Esophagus muscularis mucosa (tissue), 4 donors: Measurements from ENCODE around the gene RNF213. TPM values are rescaled to one million over a fixed set of nuclear protein-coding genes. Genes with fewer than 3 reads are reported as not detected.
"Not testable (repeated sequence)": the region's sequence is repeated elsewhere in the genome, so short reads cannot be mapped to it uniquely, and the experiment has no call there.

Source experiments
- DNase-seq: peaks from one replicate; pipeline ENCODE4 v3.0.0-alpha.2; 2017; ENCODE audit errors: extremely low spot score
- H3K27ac ChIP-seq, 4 donors: fragments of 200-600 bp; sonication (generic); replicated peaks in 1 of 4; 1 replicate in 3 of 4; 2 replicates in 1 of 4; pipeline ENCODE4 v1.5.1; 2016 to 2019; ENCODE audit warnings: mild to moderate bottlenecking in 1 of 4
- H3K27me3 ChIP-seq, 4 donors: fragments of 200-600 bp; sonication (generic); one replicate each; pipeline versions ENCODE4 v1.5.1 to v1.6.0; 2016 to 2019
- H3K36me3 ChIP-seq, 4 donors: fragments of 200-600 bp; sonication (generic); one replicate each; pipeline ENCODE4 v1.5.1; 2016 to 2019
- H3K4me1 ChIP-seq, 4 donors: fragments of 200-600 bp; sonication (generic); one replicate each; pipeline ENCODE4 v1.5.1; 2016 to 2019
- H3K4me3 ChIP-seq, 4 donors: fragments of 200-600 bp; sonication (generic); 1 replicate in 2 of 4; 2 replicates in 2 of 4; pipeline ENCODE4 v1.5.1; 2016 to 2019; ENCODE audit warnings: mild to moderate bottlenecking in 4 of 4, moderate library complexity in 1 of 4
- H3K9me3 ChIP-seq, 4 donors: fragments of 200-600 bp; sonication (generic); 1 replicate in 3 of 4; 2 replicates in 1 of 4; pipeline ENCODE4 v1.5.1; 2016 to 2019
- CTCF ChIP-seq, 3 experiments: fragments of 200-600 bp in 2 of 3; fragments of 450-650 bp in 1 of 3; sonication (generic) in 2 of 3; IDR thresholded peaks; one replicate each; pipeline ENCODE4 v1.5.1; 2017 to 2019; ENCODE audit warnings: antibody characterized with exemption in 3 of 3, mild to moderate bottlenecking in 2 of 3, moderate library complexity in 1 of 3
- EP300 ChIP-seq: sonication (generic); formaldehyde crosslinking; IDR thresholded peaks from one replicate; pipeline ENCODE4 v1.6.1; 2017; ENCODE audit warnings: antibody characterized with exemption
- POLR2A ChIP-seq: fragments of 450-650 bp; IDR thresholded peaks from one replicate; pipeline ENCODE4 v1.6.1; 2017; ENCODE audit warnings: antibody characterized with exemption, moderate library complexity, mild to moderate bottlenecking, low read depth
- POLR2AphosphoS5 ChIP-seq, 2 donors: sonication (generic); formaldehyde crosslinking; IDR thresholded peaks; one replicate each; pipeline ENCODE4 v1.6.1; 2017; ENCODE audit warnings: antibody characterized with exemption in 2 of 2
- WGBS: methylation state at CpG from one replicate; pipeline ENCODE4 v1.1.5; 2018; 5-methylcytosine and 5-hydroxymethylcytosine counted together
- intact Hi-C: fragments of 100-400 bp; cut with DNase I; formaldehyde crosslinking; loops from one replicate; pipeline ENCODE4 v1.15.1; 2023
- total RNA-seq, 4 donors: library from RNA; depleted of rRNA; stranded (reverse); fragments of >200 nt; gene quantifications; one replicate each; pipeline versions ENCODE4 v1.1.0 to v1.2.1, GENCODE V29; 2016

Gene RNF213
- total RNA-seq, 4 donors from 2014 or later, result 55.8 to 85.7 (median 75.9) TPM

GRCh38 chr17:80328634-80329380 lies 68.2 kb downstream of the RNF213 start:
- H3K4me3 ChIP-seq, result no peak overlapping the region
- H3K4me1 ChIP-seq, result no peaks in the 10 kb centered on the region
- no peak for TF ChIP-seq EP300
- no peak for TF ChIP-seq CTCF (IDR thresholded peaks at IDR 0.05)
- no peak overlapping the region for H3K27ac ChIP-seq
- no peaks in the 10 kb centered on the region for H3K27me3 ChIP-seq
- no peak for DNase-seq
- intact Hi-C loops, result no loop called here
- H3K36me3 ChIP-seq, result peaks cover 68 to 100% (median 92%) of the 10 kb centered on the region in 4 donors
- 82% methylated on average over 21 of the region's 21 CpGs for WGBS
- no peaks in the 10 kb centered on the region for H3K9me3 ChIP-seq

GRCh38 chr17:80329421-80329820 lies 68.8 kb downstream of the RNF213 start:
- 95% methylated on average over 6 of the region's 6 CpGs for WGBS
- H3K9me3 ChIP-seq, intact Hi-C loops, H3K4me1 ChIP-seq, H3K27ac ChIP-seq, DNase-seq, H3K4me3 ChIP-seq, H3K27me3 ChIP-seq: not testable (repeated sequence)
- peaks cover 74 to 100% (median 96%) of the 10 kb centered on the region in 4 donors for H3K36me3 ChIP-seq

GRCh38 chr17:80330276-80330675 lies 69.6 kb downstream of the RNF213 start:
- no peak for TF ChIP-seq POLR2A
- TF ChIP-seq POLR2AphosphoS5 (IDR thresholded peaks at IDR 0.05), result no peak
- no peak for TF ChIP-seq CTCF (IDR thresholded peaks at IDR 0.05)
- no peak for TF ChIP-seq EP300
- Histone ChIP-seq H3K4me1 (no peaks in the 10 kb centered on the region), H3K27me3 (no peaks in the 10 kb centered on the region), H3K4me3 (no peak overlapping the region), H3K27ac (no peak overlapping the region), H3K9me3 (no peaks in the 10 kb centered on the region), H3K36me3 (peaks cover 76 to 100% (median 98%) of the 10 kb centered on the region in 4 donors)
- WGBS, result 96% methylated on average over 9 of the region's 9 CpGs
- intact Hi-C loops, result no loop called here
- no peak for DNase-seq

GRCh38 chr17:80330938-80331337 lies 70.3 kb downstream of the RNF213 start:
- 93% methylated on average over 6 of the region's 6 CpGs for WGBS
- H3K4me1 ChIP-seq, H3K9me3 ChIP-seq, H3K27me3 ChIP-seq, intact Hi-C loops, H3K27ac ChIP-seq, DNase-seq, H3K4me3 ChIP-seq: not testable (repeated sequence)
- H3K36me3 ChIP-seq, result peaks cover 79 to 100% (median 99%) of the 10 kb centered on the region in 4 donors

- 93% methylated on average over 10 of the region's 10 CpGs for WGBS
These were observed 71.2 kb downstream of the RNF213 start for GRCh38 chr17:80331820-80332219.

GRCh38 chr17:80337195-80337895 lies 76.7 kb downstream of the RNF213 start:
- intact Hi-C loops, result no loop called here
- DNase-seq, result no peak
- Histone ChIP-seq H3K4me1 (no peaks in the 10 kb centered on the region), H3K36me3 (peaks cover 82 to 100% (median 98%) of the 10 kb centered on the region in 4 donors), H3K27me3 (no peaks in the 10 kb centered on the region), H3K4me3 (no peak overlapping the region), H3K9me3 (no peaks in the 10 kb centered on the region), H3K27ac (no peak overlapping the region)
- 90% methylated on average over 26 of the region's 27 CpGs for WGBS
- TF ChIP-seq POLR2AphosphoS5 (IDR thresholded peaks at IDR 0.05), result no peak
- no peak for TF ChIP-seq CTCF (IDR thresholded peaks at IDR 0.05)
- no peak for TF ChIP-seq POLR2A
- TF ChIP-seq EP300, result no peak

More at GRCh38 chr17:80331820-80332219, 71.2 kb downstream of the RNF213 start:
- Histone ChIP-seq H3K27me3 (no peaks in the 10 kb centered on the region), H3K27ac (no peak overlapping the region), H3K4me1 (no peaks in the 10 kb centered on the region), H3K36me3 (peaks cover 81 to 100% (median 99%) of the 10 kb centered on the region in 4 donors), H3K4me3 (no peak overlapping the region), H3K9me3 (no peaks in the 10 kb centered on the region)
- TF ChIP-seq EP300 (no peak), POLR2A (no peak), POLR2AphosphoS5 (IDR thresholded peaks at IDR 0.05) (no peak)
- no peak for DNase-seq
- intact Hi-C loops, result no loop called here
